ENCODE measurements around the gene OPN1MW3.
"Not testable (repeated sequence)": the region's sequence is repeated elsewhere in the genome, so short reads cannot be mapped to it uniquely, and the experiment has no call there.

Gene OPN1MW3

DNA sequence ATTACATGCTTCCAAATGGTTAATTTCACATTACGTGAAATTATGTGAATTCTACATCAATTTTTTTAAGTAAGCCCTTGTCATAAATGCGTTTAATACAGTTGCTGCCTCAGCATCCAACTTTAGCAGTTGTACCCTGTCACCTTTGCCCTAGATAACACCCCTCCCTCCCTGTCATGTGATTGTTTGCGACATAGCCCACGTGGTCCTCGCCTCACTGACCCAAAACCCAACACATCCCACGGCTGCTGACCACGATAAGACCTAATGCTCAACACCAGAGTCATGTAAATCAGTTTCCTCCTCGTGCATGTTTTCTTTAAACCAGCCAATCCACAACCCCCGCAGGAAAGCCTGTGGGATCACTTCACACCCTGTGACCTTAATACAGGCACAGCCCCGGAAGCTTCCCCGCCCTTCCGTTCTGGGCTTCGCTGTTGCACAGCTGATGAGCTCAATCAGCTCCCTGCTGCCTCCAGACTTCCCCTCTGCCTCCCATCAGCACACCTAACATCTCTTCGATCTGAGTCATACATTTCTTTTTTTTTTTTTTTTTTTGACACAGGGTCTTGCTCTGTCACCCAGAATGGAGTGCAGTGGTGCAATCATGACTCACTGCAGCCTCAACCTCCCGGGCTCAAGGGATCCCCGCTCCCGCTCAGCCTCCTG lies 9.9 kb upstream of the OPN1MW3 start:
- not testable (repeated sequence) for H3K27ac ChIP-seq (ENCODE audit: low read depth, low read length); H3K9me3 ChIP-seq (ENCODE audit: low read length); H3K9ac ChIP-seq (ENCODE audit: low read length); H3K4me1 ChIP-seq (ENCODE audit: insufficient read depth, low read length); H3K4me3 ChIP-seq (ENCODE audit: low read depth in 1 of 2, low read length in 2 of 2); H3K27me3 ChIP-seq (ENCODE audit: control insufficient read depth in 1 of 2, insufficient read depth in 2 of 2, low read length in 2 of 2); H3K36me3 ChIP-seq (ENCODE audit: insufficient read depth, low read length)

DNA sequence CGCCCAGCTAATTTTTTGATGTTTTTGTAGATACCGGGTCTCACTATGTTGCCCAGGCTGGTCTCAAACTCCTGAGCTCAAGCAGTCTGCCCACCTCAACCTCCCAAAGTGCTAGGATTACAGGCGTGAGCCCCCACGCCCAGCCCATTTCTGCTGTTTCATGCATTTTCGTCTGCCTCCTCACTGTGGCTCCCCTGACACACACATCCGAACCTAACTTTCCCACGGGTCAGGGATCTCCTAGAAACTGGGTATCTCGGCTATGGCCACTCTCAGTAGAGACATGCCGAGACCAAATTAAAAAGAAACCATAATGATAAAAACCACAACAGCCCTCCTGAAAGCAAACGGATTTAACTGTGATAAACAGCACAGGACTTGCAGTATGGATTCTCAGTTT lies 9.3 kb upstream of the OPN1MW3 start:
- H3K36me3 ChIP-seq (ENCODE audit: insufficient read depth, low read length); H3K27me3 ChIP-seq (ENCODE audit: control insufficient read depth in 1 of 2, insufficient read depth in 2 of 2, low read length in 2 of 2); H3K27ac ChIP-seq (ENCODE audit: low read depth, low read length); H3K9ac ChIP-seq (ENCODE audit: low read length); H3K4me3 ChIP-seq (ENCODE audit: low read depth in 1 of 2, low read length in 2 of 2); H3K4me1 ChIP-seq (ENCODE audit: insufficient read depth, low read length); H3K9me3 ChIP-seq (ENCODE audit: low read length): not testable (repeated sequence)

- not testable (repeated sequence) for H3K36me3 ChIP-seq (ENCODE audit: insufficient read depth, low read length); H3K9me3 ChIP-seq (ENCODE audit: low read length); H3K27me3 ChIP-seq (ENCODE audit: control insufficient read depth in 1 of 2, insufficient read depth in 2 of 2, low read length in 2 of 2); H3K4me1 ChIP-seq (ENCODE audit: insufficient read depth, low read length); H3K9ac ChIP-seq (ENCODE audit: low read length); H3K4me3 ChIP-seq (ENCODE audit: low read depth in 1 of 2, low read length in 2 of 2); H3K27ac ChIP-seq (ENCODE audit: low read depth, low read length)
Observed at GRCh38 chrX:154258711-154259110, 1.3 kb downstream of the OPN1MW3 start.

GRCh38 chrX:154263072-154263471 lies 5.7 kb downstream of the OPN1MW3 start:
- H3K36me3 ChIP-seq (ENCODE audit: insufficient read depth, low read length); H3K4me1 ChIP-seq (ENCODE audit: insufficient read depth, low read length); H3K27me3 ChIP-seq (ENCODE audit: control insufficient read depth in 1 of 2, insufficient read depth in 2 of 2, low read length in 2 of 2); H3K9ac ChIP-seq (ENCODE audit: low read length); H3K27ac ChIP-seq (ENCODE audit: low read depth, low read length); H3K4me3 ChIP-seq (ENCODE audit: low read depth in 1 of 2, low read length in 2 of 2); H3K9me3 ChIP-seq (ENCODE audit: low read length): not testable (repeated sequence)

DNA sequence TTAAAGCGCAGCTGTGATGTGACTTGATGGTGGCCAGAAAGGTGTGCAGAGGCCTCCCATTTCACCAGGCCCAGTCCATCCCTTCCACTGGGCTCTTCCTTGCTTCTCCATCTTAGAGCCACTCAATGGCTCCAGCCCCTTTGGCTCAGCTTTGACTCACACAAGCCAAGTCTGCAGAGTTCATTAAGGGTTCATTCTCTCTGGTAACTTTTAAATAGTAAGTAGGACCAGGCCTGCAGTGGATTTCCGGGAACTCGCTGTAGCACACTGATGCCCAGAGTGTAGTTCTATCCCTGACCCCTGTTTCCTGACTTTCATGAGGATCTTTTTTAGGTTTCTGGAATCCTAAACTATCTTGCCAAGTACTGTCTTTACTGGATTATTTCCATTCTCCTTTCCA lies 11.9 kb downstream of the OPN1MW3 start:
- not testable (repeated sequence) for H3K36me3 ChIP-seq (ENCODE audit: insufficient read depth, low read length); H3K9ac ChIP-seq (ENCODE audit: low read length); H3K27ac ChIP-seq (ENCODE audit: low read depth, low read length); H3K27me3 ChIP-seq (ENCODE audit: control insufficient read depth in 1 of 2, insufficient read depth in 2 of 2, low read length in 2 of 2); H3K4me1 ChIP-seq (ENCODE audit: insufficient read depth, low read length); H3K4me3 ChIP-seq (ENCODE audit: low read depth in 1 of 2, low read length in 2 of 2); H3K9me3 ChIP-seq (ENCODE audit: low read length)

DNA sequence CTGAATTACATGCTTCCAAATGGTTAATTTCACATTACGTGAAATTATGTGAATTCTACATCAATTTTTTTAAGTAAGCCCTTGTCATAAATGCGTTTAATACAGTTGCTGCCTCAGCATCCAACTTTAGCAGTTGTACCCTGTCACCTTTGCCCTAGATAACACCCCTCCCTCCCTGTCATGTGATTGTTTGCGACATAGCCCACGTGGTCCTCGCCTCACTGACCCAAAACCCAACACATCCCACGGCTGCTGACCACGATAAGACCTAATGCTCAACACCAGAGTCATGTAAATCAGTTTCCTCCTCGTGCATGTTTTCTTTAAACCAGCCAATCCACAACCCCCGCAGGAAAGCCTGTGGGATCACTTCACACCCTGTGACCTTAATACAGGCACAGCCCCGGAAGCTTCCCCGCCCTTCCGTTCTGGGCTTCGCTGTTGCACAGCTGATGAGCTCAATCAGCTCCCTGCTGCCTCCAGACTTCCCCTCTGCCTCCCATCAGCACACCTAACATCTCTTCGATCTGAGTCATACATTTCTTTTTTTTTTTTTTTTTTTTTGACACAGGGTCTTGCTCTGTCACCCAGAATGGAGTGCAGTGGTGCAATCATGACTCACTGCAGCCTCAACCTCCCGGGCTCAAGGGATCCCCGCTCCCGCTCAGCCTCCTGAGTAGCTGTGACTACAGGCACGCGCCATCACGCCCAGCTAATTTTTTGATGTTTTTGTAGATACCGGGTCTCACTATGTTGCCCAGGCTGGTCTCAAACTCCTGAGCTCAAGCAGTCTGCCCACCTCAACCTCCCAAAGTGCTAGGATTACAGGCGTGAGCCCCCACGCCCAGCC lies 27.3 kb downstream of the OPN1MW3 start:
- not testable (repeated sequence) for H3K9me3 ChIP-seq (ENCODE audit: low read length); H3K27me3 ChIP-seq (ENCODE audit: control insufficient read depth in 1 of 2, insufficient read depth in 2 of 2, low read length in 2 of 2); H3K27ac ChIP-seq (ENCODE audit: low read depth, low read length); H3K9ac ChIP-seq (ENCODE audit: low read length); H3K4me3 ChIP-seq (ENCODE audit: low read depth in 1 of 2, low read length in 2 of 2); H3K36me3 ChIP-seq (ENCODE audit: insufficient read depth, low read length); H3K4me1 ChIP-seq (ENCODE audit: insufficient read depth, low read length)

DNA sequence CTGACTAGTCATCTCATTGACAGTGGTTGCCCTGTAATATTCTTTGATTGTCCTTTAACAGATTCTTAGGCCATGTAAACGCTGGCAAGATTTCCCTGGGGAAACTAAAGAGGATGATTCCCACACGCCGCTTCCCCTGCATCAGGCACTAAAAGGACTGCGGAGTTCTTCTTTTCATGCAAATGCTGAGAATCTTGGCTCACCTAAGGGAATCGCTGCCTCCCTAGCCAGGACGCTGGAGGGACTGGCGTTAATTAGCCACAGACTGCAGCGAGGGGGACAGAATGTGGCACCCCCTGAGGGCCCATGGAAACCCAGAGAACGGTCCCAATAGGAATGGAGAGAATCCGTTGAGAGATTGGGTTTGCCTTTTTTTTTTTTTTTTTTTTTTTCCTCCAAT lies 29.0 kb downstream of the OPN1MW3 start:
- H3K4me1 ChIP-seq (ENCODE audit: insufficient read depth, low read length); H3K9ac ChIP-seq (ENCODE audit: low read length); H3K27ac ChIP-seq (ENCODE audit: low read depth, low read length); H3K36me3 ChIP-seq (ENCODE audit: insufficient read depth, low read length); H3K27me3 ChIP-seq (ENCODE audit: control insufficient read depth in 1 of 2, insufficient read depth in 2 of 2, low read length in 2 of 2); H3K4me3 ChIP-seq (ENCODE audit: low read depth in 1 of 2, low read length in 2 of 2); H3K9me3 ChIP-seq (ENCODE audit: low read length): not testable (repeated sequence)

- no peak within 1 kb of the TSS for H3K9ac ChIP-seq (ENCODE audit: low read length)
- no peaks in the 10 kb centered on the region for H3K27me3 ChIP-seq (ENCODE audit: control insufficient read depth in 1 of 2, insufficient read depth in 2 of 2, low read length in 2 of 2)
- H3K4me1 ChIP-seq (ENCODE audit: insufficient read depth, low read length), result no peaks in the 10 kb centered on the region
- H3K36me3 ChIP-seq (ENCODE audit: insufficient read depth, low read length), result no peaks in the 10 kb centered on the region
- H3K4me3 ChIP-seq (ENCODE audit: low read depth in 1 of 2, low read length in 2 of 2), result no peak within 1 kb of the TSS
- H3K9me3 ChIP-seq (ENCODE audit: low read length), result no peaks in the 10 kb centered on the region
- H3K27ac ChIP-seq (ENCODE audit: low read depth, low read length), result no peak within 1 kb of the TSS
Observed at GRCh38 chrX:154294791-154295574, 37.6 kb downstream of the OPN1MW3 start, which contains the start of gene TEX28. TEX28 (minus strand) TSS chrX:154295124; CDS start chrX:154292117, 3,007 bp downstream.

- Histone ChIP-seq H3K27ac (ENCODE audit: low read depth, low read length) (no peak within 1 kb of the TSS), H3K4me1 (ENCODE audit: insufficient read depth, low read length) (no peaks in the 10 kb centered on the region), H3K4me3 (ENCODE audit: low read depth in 1 of 2, low read length in 2 of 2) (no peak within 1 kb of the TSS), H3K36me3 (ENCODE audit: insufficient read depth, low read length) (no peaks in the 10 kb centered on the region), H3K27me3 (ENCODE audit: control insufficient read depth in 1 of 2, insufficient read depth in 2 of 2, low read length in 2 of 2) (no peaks in the 10 kb centered on the region), H3K9ac (ENCODE audit: low read length) (no peak within 1 kb of the TSS), H3K9me3 (ENCODE audit: low read length) (no peaks in the 10 kb centered on the region)
Observed at GRCh38 chrX:154295664-154296310, 38.4 kb downstream of the OPN1MW3 start, which contains the start of gene TKTL1. TKTL1 (plus strand) TSS chrX:154295795; CDS start chrX:154295860, 65 bp downstream.

DNA sequence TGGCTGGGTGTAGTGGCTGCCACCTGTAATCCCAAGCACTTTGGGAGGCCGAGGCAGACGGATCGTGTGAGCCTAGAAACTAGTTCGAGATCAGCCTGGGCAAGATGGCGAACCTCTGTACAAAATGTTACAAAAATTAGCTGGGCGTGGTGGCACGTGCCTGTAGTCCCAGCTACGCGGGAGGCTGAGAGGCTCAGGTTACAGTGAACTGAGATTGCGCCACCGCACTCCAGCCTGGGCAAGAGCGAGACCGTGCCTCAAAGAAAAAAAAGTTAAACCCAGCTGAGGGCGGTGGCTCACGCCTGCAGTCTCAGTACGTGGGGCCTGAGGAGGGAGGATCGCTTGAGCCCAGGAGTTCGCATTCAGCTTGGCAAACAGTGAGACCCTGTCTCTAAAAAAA lies 39.3 kb downstream of the OPN1MW3 start:
- Histone ChIP-seq H3K9ac (ENCODE audit: low read length) (no peak overlapping the region), H3K36me3 (ENCODE audit: insufficient read depth, low read length) (no peaks in the 10 kb centered on the region), H3K4me1 (ENCODE audit: insufficient read depth, low read length) (no peaks in the 10 kb centered on the region), H3K27me3 (ENCODE audit: control insufficient read depth in 1 of 2, insufficient read depth in 2 of 2, low read length in 2 of 2) (no peaks in the 10 kb centered on the region), H3K27ac (ENCODE audit: low read depth, low read length) (no peak overlapping the region), H3K9me3 (ENCODE audit: low read length) (no peaks in the 10 kb centered on the region), H3K4me3 (ENCODE audit: low read depth in 1 of 2, low read length in 2 of 2) (no peak overlapping the region)

GRCh38 chrX:154298312-154298711 lies 40.9 kb downstream of the OPN1MW3 start:
- Histone ChIP-seq H3K9me3 (ENCODE audit: low read length) (no peaks in the 10 kb centered on the region), H3K27me3 (ENCODE audit: control insufficient read depth in 1 of 2, insufficient read depth in 2 of 2, low read length in 2 of 2) (no peaks in the 10 kb centered on the region), H3K9ac (ENCODE audit: low read length) (no peak overlapping the region), H3K27ac (ENCODE audit: low read depth, low read length) (no peak overlapping the region), H3K4me3 (ENCODE audit: low read depth in 1 of 2, low read length in 2 of 2) (no peak overlapping the region), H3K36me3 (ENCODE audit: insufficient read depth, low read length) (no peaks in the 10 kb centered on the region), H3K4me1 (ENCODE audit: insufficient read depth, low read length) (no peaks in the 10 kb centered on the region)
